A673 (cell line): ENCODE data around the gene CMYA5.

ENCODE experiments used
- CTCF ChIP-seq: fragments of 300-800, 200-600 bp; sonication (generic); conservative IDR thresholded peaks from 2 replicates; pipeline ENCODE4 v1.5.1; 2017; ENCODE audit warnings: low read depth, mild to moderate bottlenecking, antibody characterized with exemption, low read length, moderate library complexity, mixed read lengths
- EZH2 ChIP-seq: fragments of 200-600 bp; sonication (generic); IDR thresholded peaks from 2 replicates; pipeline ENCODE4 v1.6.1; 2017; ENCODE audit warnings: borderline replicate concordance, low read depth, mild to moderate bottlenecking, mixed read lengths, antibody characterized with exemption, low read length; ENCODE audit not compliant: poor library complexity, severe bottlenecking

- TF ChIP-seq CTCF (no peak), EZH2 (no peak)
These were observed 111.6 kb downstream of the CMYA5 start for GRCh38 chr5:79800979-79801827.
